Prostate gland (tissue), 2 donors: ENCODE measurements around the gene SNAPC2. TPM values are rescaled to one million over a fixed set of nuclear protein-coding genes. Genes with fewer than 3 reads are reported as not detected.

Experiments
- DNase-seq: peaks from one replicate; pipeline ENCODE4 v3.0.0-alpha.2; 2019; ENCODE audit warnings: low spot score
- H3K27ac ChIP-seq, 2 donors: fragments of 200-600 bp; sonication (generic); 2 replicates each; pipeline ENCODE4 v1.5.1; 2017 to 2019
- H3K27me3 ChIP-seq: fragments of 200-600 bp; sonication (generic); replicated peaks from 2 replicates; pipeline ENCODE4 v1.5.1; 2019; ENCODE audit not compliant: insufficient read depth
- H3K36me3 ChIP-seq, 2 donors: fragments of 200-600 bp; sonication (generic); 1 replicate in 1 of 2; 2 replicates in 1 of 2; pipeline versions ENCODE4 v1.5.1 to v1.8.1; 2017 to 2019
- H3K4me1 ChIP-seq: fragments of 200-600 bp; sonication (generic); replicated peaks from 2 replicates; pipeline ENCODE4 v1.5.1; 2019
- H3K4me3 ChIP-seq, 2 donors: fragments of 200-600 bp; sonication (generic); 2 replicates each; pipeline ENCODE4 v1.5.1; 2017 to 2019
- H3K9me3 ChIP-seq: fragments of 200-600 bp; sonication (generic); 2 replicates; pipeline ENCODE4 v1.5.1; 2017
- CTCF ChIP-seq, 4 experiments: fragments of 200-600 bp in 2 of 4; fragments of 450-650 bp in 2 of 4; sonication (generic) in 2 of 4; IDR thresholded peaks; 1 replicate in 3 of 4; 2 replicates in 1 of 4; pipeline ENCODE4 v1.5.1; 2016 to 2019; ENCODE audit warnings: antibody characterized with exemption in 4 of 4, mild to moderate bottlenecking in 2 of 4, moderate library complexity in 2 of 4
- POLR2A ChIP-seq: fragments of 450-650 bp; IDR thresholded peaks from one replicate; pipeline ENCODE4 v1.6.1; 2016; ENCODE audit warnings: antibody characterized with exemption, mild to moderate bottlenecking
- POLR2AphosphoS5 ChIP-seq: sonication (generic); formaldehyde crosslinking; IDR thresholded peaks from one replicate; pipeline ENCODE4 v1.6.1; 2017; ENCODE audit warnings: antibody characterized with exemption
- WGBS: methylation state at CpG from one replicate; pipeline ENCODE4 v1.1.5; 2018; 5-methylcytosine and 5-hydroxymethylcytosine counted together
- intact Hi-C: fragments of 100-400 bp; cut with DNase I; formaldehyde crosslinking; loops from one replicate; pipeline ENCODE4 v1.14.2; 2022
- total RNA-seq, 2 donors: library from RNA; depleted of rRNA; stranded (reverse); fragments of >200 nt; gene quantifications; one replicate each; pipeline ENCODE4 v1.1.0, GENCODE V29; 2016

SNAPC2 gene
- total RNA-seq, 2 donors from 2014 or later, result 37.4 to 95.0 TPM

DNA sequence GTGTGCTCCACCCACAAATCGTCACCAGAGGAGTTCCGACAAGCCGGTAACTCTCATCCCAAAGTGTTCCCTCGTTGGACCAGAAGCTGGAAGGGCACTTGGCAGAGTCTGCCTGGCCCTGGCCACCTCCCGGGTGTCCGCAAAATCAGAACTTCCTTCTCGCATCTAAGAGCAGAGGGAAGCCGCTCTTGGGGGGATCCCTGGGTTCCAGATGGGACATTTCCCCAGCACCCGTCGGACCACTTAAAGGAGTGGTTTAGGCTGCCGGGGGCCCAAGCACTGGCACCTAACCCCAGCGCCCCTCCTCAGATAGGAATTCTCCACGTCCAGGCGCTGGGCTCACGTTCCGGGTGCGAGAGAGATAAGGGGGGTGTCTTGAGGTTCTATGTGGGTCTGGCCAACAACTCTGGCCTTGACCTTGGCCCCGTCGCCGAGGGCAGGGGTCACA lies 17.3 kb upstream of the SNAPC2 start:
- peak overlapping the region; percentile 40 to 95 for H3K4me3 ChIP-seq
- peaks cover 15% of the 10 kb centered on the region for H3K4me1 ChIP-seq
- no peaks in the 10 kb centered on the region for H3K27me3 ChIP-seq
- 11% methylated on average over 17 of the region's 20 CpGs for WGBS
- no peak for DNase-seq
- intact Hi-C loops, result loop anchor here (5.0 kb wide), 1 partner anchor 71 kb away; the partner anchor contains the start of gene EVI5L
- peak overlapping the region; percentile 88 to 93 for H3K27ac ChIP-seq
- H3K9me3 ChIP-seq, result no peaks in the 10 kb centered on the region
- no peak for TF ChIP-seq POLR2A
- TF ChIP-seq CTCF (IDR thresholded peaks at IDR 0.05), result no peak
- TF ChIP-seq POLR2AphosphoS5, result no peak
- no peaks in the 10 kb centered on the region for H3K36me3 ChIP-seq

- Histone ChIP-seq H3K4me3 (peak within 1 kb of the TSS; percentile 90 to 95), H3K9me3 (no peaks in the 10 kb centered on the region), H3K27ac (peak within 1 kb of the TSS; percentile 88 to 93), H3K27me3 (no peaks in the 10 kb centered on the region), H3K36me3 (no peaks in the 10 kb centered on the region), H3K4me1 (peaks cover 15% of the 10 kb centered on the region)
- under 1% methylated on average over 74 of the region's 89 CpGs for WGBS
- intact Hi-C loops, result loop anchor here (5.0 kb wide), 1 partner anchor 71 kb away; the partner anchor contains the start of gene EVI5L
- peak; percentile 100 for TF ChIP-seq POLR2AphosphoS5
- peak; percentile 23 to 98 (median 91) for TF ChIP-seq CTCF (IDR thresholded peaks at IDR 0.05)
- TF ChIP-seq POLR2A, result peak; percentile 84
- peak; percentile 99 for DNase-seq
Measured at GRCh38 chr19:7903244-7904073, 16.7 kb upstream of the SNAPC2 start, which contains the start of gene MAP2K7. Gene MAP2K7 (plus strand): TSS chr19:7903877. CDS start chr19:7903945, 68 bp downstream.

GRCh38 chr19:7904074-7905020 lies 15.8 kb upstream of the SNAPC2 start:
- intact Hi-C loops, result loop anchor here (5.0 kb wide), 1 partner anchor 72 kb away; the partner anchor contains the start of gene EVI5L
- DNase-seq, result no peak
- peaks cover 15% of the 10 kb centered on the region for H3K4me1 ChIP-seq
- no peaks in the 10 kb centered on the region for H3K9me3 ChIP-seq
- H3K36me3 ChIP-seq, result no peaks in the 10 kb centered on the region
- H3K4me3 ChIP-seq, result peak overlapping the region; percentile 90 to 95
- no peaks in the 10 kb centered on the region for H3K27me3 ChIP-seq
- WGBS, result 10% methylated on average over 54 of the region's 68 CpGs
- H3K27ac ChIP-seq, result peak overlapping the region; percentile 83 to 93
- TF ChIP-seq POLR2AphosphoS5, result no peak
- TF ChIP-seq POLR2A, result no peak
- TF ChIP-seq CTCF (IDR thresholded peaks at IDR 0.05), result no peak

- H3K9me3 ChIP-seq, result no peaks in the 10 kb centered on the region
- intact Hi-C loops, result no loop called here
- no peaks in the 10 kb centered on the region for H3K27me3 ChIP-seq
- no peak overlapping the region for H3K4me3 ChIP-seq
- H3K27ac ChIP-seq, result no peak overlapping the region
- H3K4me1 ChIP-seq, result peaks cover 15% of the 10 kb centered on the region
- 62% methylated on average over 10 of the region's 10 CpGs for WGBS
- TF ChIP-seq CTCF (IDR thresholded peaks at IDR 0.05), result no peak
- no peak for TF ChIP-seq POLR2AphosphoS5
- no peak for TF ChIP-seq POLR2A
- no peak for DNase-seq
- peaks cover 1 to 4% of the 10 kb centered on the region in 2 donors for H3K36me3 ChIP-seq
Measured at GRCh38 chr19:7905268-7905667, 14.9 kb upstream of the SNAPC2 start.
